ENCODE measurements around the gene TIMM17A.
"Not testable (repeated sequence)": the region's sequence is repeated elsewhere in the genome, so short reads cannot be mapped to it uniquely, and the experiment has no call there.

Gene TIMM17A

GRCh38 chr1:201941420-201942128 is 13.7 kb upstream of the TIMM17A start:
- no peak for DNase-seq

- no peak for DNase-seq
Observed at GRCh38 chr1:201942129-201942495, 13.2 kb upstream of the TIMM17A start.

- DNase-seq = no peak
Observed at GRCh38 chr1:201944002-201944401, 11.3 kb upstream of the TIMM17A start.

- DNase-seq = no peak
Observed at GRCh38 chr1:201944639-201945038, 10.7 kb upstream of the TIMM17A start.

- no peak for DNase-seq
Observed at GRCh38 chr1:201945157-201945556, 10.1 kb upstream of the TIMM17A start.

GRCh38 chr1:201945863-201946223 is 9.5 kb upstream of the TIMM17A start:
- no peak for DNase-seq

- no peak for DNase-seq
Observed at GRCh38 chr1:201946224-201946908, 8.9 kb upstream of the TIMM17A start, which contains the start of gene LMOD1. Gene LMOD1 (minus strand): TSS chr1:201946548. CDS start chr1:201946340, 208 bp downstream.

- DNase-seq = no peak
Observed at GRCh38 chr1:201947697-201948008, 7.7 kb upstream of the TIMM17A start.

- DNase-seq = no peak
Observed at GRCh38 chr1:201949491-201949890, 5.8 kb upstream of the TIMM17A start.

GRCh38 chr1:201954263-201955008 is 867 bp upstream of the TIMM17A start:
- DNase-seq = peak; percentile 30

- no peak for DNase-seq
Observed at GRCh38 chr1:201955729-201956143, 433 bp downstream of the TIMM17A start.

GRCh38 chr1:201958348-201958747 is 3.0 kb downstream of the TIMM17A start:
- DNase-seq = no peak

- DNase-seq = not testable (repeated sequence)
Observed at GRCh38 chr1:201962382-201962781, 7.1 kb downstream of the TIMM17A start.

GRCh38 chr1:201964261-201964660 is 9.0 kb downstream of the TIMM17A start:
- no peak for DNase-seq

- DNase-seq = no peak
Observed at GRCh38 chr1:201966171-201966570, 10.9 kb downstream of the TIMM17A start.

GRCh38 chr1:201968202-201968925 is 13.1 kb downstream of the TIMM17A start:
- no peak for DNase-seq

- no peak for DNase-seq
Observed at GRCh38 chr1:201970334-201971159, 15.2 kb downstream of the TIMM17A start.

GRCh38 chr1:201982082-201982622 is 26.8 kb downstream of the TIMM17A start:
- DNase-seq = peak; percentile 84

- peak; percentile 69 for DNase-seq
Observed at GRCh38 chr1:201982623-201983379, 27.5 kb downstream of the TIMM17A start, which contains the start of gene RNPEP. Gene RNPEP (plus strand): TSS chr1:201982648. CDS start chr1:201982667, 19 bp downstream.

- no peak for DNase-seq
Observed at GRCh38 chr1:201983380-201983805, 28.1 kb downstream of the TIMM17A start.

GRCh38 chr1:201984446-201984845 is 29.1 kb downstream of the TIMM17A start:
- no peak for DNase-seq
